SU-DHL-6 (cell line): ENCODE results near the gene MPEG1.

ENCODE experiments used
- EZH2phosphoT487 ChIP-seq: fragments of 200-600 bp; sonication (generic), shearing (Covaris generic); conservative IDR thresholded peaks from 2 replicates; pipeline ENCODE4 v1.6.1; 2018; ENCODE audit warnings: mild to moderate bottlenecking, antibody characterized with exemption, low read length, moderate library complexity, mixed read lengths
- TF ChIP-seq, protein P1 (sequence below): fragments of 200-600 bp; sonication (generic); IDR thresholded peaks from one replicate; pipeline ENCODE4 v1.5.1; 2017; ENCODE audit warnings: antibody characterized with exemption, mild to moderate bottlenecking, low read length, moderate library complexity; ENCODE audit not compliant: insufficient read depth, poor library complexity, severe bottlenecking

DNA sequence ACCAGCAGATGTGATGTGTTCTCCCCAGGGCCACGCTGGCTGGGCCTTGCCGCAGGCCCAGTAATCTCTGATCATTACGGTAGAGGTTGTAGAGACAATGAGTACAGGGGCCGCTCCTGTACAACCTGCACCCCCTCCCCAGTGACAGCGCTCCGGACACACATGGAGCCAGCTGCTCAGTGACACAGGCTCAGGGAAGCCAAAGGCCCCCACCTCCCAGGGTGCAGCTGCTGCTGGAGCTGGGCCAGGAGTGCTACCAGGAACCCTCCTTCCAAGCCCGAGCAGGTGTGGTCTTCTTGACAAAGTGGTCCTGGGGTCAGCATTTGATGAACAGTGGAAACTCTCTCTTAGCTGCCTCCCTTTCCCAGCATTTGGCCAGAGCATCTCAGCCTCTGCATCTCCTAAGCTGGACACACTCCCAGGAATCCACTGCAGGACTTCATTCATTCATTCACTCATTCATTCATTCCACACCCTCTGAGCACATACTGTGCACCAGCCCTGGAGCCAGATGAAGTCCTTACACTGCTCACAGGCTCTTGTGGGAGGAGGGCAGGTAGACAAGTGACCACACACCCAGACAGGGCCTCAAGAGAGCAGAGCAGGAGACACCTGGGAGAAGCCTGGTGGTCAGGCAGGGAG is 49.6 kb upstream of the MPEG1 start:
- TF ChIP-seq, protein P1, sequence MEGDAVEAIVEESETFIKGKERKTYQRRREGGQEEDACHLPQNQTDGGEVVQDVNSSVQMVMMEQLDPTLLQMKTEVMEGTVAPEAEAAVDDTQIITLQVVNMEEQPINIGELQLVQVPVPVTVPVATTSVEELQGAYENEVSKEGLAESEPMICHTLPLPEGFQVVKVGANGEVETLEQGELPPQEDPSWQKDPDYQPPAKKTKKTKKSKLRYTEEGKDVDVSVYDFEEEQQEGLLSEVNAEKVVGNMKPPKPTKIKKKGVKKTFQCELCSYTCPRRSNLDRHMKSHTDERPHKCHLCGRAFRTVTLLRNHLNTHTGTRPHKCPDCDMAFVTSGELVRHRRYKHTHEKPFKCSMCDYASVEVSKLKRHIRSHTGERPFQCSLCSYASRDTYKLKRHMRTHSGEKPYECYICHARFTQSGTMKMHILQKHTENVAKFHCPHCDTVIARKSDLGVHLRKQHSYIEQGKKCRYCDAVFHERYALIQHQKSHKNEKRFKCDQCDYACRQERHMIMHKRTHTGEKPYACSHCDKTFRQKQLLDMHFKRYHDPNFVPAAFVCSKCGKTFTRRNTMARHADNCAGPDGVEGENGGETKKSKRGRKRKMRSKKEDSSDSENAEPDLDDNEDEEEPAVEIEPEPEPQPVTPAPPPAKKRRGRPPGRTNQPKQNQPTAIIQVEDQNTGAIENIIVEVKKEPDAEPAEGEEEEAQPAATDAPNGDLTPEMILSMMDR: no peak
- TF ChIP-seq EZH2phosphoT487: no peak
